HG03565 (cell line): ENCODE results near the gene SEMA6D.

Experiments
- ATAC-seq: cut with Tn5 transposase; IDR thresholded peaks from one replicate; pipeline ENCODE4 v1.9.1; 2021; ENCODE audit warnings: mild to moderate bottlenecking, moderate library complexity; ENCODE audit not compliant: unreplicated experiment

SEMA6D gene

GRCh38 chr15:47820747-47821319 lies 103.5 kb downstream of the SEMA6D start:
- no peak for ATAC-seq

- ATAC-seq: no peak
Observed at GRCh38 chr15:47822048-47822447, 104.7 kb downstream of the SEMA6D start.
